Embryonic facial prominence (tissue), 1 donor: ENCODE measurements around the gene KPNA1.

ENCODE experiments used
- DNase-seq: peaks from one replicate; pipeline ENCODE4 v3.0.0-alpha.2; 2016; ENCODE audit errors: extremely low spot score

Gene KPNA1

DNA sequence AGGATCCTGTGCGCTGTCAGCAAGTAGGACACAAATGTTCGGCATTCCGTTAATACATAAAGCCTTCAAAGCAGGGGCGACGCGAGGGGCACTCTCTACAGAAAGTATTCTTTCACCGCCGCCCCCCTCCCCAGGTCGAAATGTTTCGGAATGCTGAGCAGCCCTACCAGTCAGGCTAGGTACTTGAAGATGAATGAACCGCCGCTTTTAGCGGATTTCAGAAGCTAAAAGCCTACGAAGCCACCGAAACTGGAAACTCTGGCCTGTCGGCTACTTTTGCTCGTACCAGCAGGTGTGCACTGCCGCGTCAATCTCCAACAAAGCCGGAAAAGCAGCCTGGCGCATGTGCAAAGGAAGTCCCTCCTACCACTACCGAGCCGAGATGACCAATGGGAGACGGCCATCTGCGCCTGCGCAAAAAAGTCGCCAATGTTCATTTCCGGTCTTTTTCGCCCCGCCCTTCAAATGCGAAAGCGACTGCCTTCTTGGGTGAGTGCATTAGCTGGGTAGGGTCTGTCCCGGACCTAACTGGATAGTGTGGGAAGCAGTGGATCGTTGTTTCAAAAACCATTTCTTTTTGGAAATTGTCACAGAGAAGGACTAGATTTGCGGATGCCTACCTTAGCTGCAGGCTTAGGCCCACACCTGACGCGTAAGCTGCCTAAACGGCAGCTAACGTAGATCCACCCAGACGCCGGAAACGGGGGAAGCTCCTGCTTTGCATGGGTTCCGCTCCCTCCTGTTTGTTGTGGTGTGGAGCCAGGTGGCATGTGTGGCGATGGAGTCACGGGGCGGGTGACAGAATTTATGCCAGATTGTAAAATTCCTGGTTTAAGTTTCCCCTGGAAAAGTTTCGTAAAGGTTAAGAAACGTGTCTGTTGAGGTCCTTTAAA, 98.7 kb downstream of the KPNA1 start, which contains the start of gene WDR5B:
TSS of gene WDR5B (minus strand) at position 301 of the 893 bp plus-strand sequence. CDS start 534 bp downstream, outside the sequence.
- DNase-seq, result peak; percentile 92

DNA sequence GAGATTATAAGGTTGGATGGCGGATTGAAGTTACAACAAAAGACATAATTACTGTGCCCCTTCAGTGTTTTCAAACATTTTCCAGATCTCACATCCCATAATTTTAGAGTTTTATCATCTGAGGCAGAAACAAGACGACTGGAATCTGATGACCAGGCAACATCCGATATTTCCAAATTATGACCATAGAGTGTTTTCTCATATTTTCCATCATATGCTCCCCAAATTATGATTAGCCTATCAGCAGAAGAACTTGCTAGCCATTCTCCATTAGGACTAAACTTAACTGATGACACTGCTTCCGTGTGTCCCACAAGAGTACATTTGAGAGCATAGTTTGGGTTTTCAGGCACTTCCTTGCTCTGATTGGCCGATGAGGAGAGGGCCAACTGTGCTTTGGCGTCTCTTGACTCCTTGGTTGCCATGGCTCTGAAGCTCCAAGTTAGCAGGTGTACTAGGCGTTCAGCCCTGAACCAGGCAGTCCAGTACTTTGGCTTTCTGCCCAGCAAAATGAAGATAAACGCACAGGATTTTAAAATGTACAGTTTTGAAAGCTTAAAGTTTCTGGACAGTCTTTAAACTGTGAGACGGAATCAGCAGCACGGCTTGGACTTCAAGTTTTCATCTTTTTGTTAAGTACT, 99.5 kb downstream of the KPNA1 start:
- DNase-seq, result no peak

DNA sequence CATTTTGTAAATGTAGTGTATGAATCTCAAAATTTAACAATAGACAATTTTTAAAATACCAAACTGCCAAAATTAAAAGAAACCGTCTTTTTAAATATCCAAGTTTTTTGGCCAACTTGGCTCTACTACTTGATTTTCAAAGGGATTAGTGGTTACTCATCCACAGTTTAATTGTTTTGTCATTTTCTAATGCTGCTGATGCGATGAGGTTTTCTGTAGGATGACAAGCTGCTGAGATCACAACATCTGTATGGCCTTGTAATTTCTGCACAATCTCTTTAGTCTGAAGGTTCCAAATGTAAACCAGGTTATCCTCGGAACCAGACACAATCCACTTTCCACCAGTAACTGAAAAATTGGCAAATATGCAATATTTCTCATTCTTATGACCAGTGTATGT, 100.3 kb downstream of the KPNA1 start:
- no peak for DNase-seq

DNA sequence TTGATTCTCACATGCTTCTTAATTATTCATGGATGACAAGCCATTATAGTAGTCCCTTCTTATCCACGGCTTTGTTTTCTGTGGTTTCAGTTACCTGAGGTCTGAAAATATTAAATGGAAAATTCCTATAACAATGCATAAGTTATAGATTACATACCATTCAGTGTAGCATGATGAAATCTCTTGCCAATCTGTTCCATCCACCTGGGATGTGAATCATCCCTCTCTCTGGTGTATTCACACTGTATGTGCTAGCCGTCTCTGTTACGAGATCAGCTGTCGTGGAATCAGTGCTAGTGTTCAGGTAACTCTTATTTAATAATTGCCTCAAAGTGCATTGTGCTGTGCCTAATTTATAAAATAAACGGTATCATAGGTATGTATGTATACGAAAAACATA, 104.1 kb downstream of the KPNA1 start:
- no peak for DNase-seq

DNA sequence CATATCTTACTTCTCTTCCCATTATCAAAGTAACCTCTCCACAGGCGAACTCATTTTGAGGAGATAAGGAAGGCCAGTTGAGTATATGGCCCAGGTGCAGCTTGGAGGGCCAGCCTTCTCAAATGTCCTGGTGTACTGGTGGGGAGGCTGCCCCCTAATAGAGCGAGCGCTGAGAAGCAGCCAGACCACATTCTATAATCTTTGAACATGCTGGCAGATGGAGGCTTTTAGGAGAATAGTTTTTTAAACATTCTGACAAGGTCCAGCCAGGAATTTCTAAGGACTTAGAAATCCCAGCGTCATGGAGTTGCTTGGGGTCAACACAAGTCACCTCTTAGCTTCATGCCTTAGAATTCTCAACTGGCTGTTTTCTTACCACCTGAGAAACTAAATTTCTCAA, 104.6 kb downstream of the KPNA1 start:
- no peak for DNase-seq

DNA sequence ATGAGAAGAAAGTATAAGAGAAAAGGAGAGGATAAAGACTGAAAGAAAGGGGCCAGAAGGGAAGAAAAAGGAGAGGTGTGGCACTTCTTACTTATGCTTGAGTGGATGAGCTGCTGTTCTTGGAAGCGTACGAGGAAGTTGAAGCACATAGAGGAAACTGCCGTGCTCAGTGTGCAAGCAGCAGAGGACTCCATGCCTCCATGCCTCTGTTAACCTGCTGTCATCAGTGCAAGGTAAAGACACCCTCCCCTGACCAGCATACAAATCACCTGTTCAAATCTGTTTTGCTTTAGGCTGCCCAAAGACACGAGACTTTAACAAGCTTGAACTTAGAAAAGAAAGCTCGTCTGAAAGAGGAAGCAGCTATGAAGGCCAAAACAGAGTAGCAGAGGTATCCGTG, 105.3 kb downstream of the KPNA1 start:
- DNase-seq, result no peak

DNA sequence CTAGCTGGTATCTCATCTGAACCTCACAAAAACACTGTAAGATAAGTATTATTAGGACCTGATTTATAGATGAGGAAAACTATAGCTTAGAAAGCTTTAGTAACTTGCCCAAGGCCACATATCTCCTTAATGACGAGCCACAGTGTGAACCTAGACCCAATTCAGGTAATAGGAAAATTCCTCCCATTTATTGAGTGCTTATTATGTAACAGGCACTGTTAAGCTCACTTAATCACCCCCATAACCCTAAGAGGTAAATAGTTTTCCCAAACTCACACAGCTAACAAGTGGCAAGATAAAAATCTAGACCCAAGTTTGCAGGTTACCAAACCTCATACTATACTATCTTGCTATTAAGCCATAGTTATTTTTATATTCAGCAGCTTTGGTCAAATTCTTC, 106.8 kb downstream of the KPNA1 start:
- no peak for DNase-seq

DNA sequence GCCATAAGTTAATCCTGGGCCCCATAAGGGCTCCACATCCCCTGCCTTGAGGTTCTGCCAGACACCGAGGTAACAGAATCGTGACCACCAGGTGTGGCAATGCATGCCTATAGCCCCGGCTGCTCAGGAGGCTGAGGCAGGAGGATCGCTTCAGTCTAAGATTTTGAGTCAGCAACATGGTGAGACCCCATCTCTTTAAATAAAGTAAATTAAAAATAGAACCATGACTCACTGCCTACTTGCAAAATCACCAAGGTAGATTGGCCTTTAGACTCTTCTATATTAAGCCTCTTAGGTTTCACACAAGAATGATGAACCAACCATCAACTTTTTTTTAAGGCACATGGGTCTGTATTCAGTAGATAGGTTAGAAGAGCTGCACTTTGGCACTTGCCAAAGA, 108.5 kb downstream of the KPNA1 start:
- DNase-seq, result no peak

DNA sequence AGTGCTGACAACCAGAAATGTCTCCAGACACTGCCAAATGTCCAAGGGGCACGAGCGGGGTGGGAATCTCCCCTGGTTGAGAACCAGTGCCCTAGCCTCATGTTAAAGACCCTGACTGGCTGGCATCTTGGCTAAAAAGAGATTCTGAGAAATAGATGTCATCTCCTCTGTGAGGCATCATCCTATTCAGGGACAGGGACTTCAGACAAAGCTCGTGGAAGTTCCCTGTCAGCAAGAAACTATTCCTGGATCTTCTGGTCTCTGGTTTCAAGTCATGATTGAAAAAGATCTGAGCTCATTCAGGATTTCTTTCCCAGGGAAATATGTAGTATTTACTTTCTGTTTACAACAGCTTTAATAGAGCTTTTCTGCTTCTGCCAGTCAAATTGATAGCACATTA, 109.7 kb downstream of the KPNA1 start:
- DNase-seq, result no peak

DNA sequence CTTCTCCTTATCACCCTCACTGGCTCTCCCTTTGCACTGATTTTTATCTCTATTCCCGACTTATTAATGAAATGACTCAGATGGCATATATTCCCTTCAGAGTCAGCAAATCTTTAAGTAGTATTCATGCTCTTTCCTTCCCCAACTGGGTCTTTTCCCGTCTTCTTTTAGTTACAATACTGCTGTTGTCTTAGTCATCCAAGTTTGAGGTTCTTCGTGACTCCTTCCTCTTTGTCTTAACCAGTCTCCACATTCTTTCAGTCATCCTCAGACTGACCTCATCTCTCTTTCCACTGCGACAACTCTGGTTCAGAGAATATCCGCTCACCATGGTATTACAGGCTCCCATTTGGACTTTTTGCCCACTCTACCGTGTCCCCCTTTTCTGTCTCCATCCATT, 111.2 kb downstream of the KPNA1 start:
- DNase-seq, result no peak

DNA sequence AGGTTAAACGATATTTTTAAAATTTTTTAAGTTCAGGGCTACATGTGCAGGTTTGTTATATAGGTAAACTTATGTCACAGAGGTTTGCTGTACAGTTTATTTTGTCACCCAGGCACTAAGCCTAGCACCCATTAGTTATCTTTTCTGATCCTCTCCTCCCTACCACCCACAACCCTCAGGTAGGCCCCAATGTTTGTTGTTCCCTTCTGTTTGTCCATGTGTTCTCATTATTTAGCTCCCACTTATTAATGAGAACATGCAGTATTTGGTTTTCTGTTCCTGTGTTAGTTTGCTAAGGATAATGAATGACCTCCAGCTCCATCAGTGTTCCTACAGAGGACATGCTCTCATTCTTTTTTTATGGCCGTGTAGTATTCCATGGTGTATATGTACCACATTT, 115.8 kb downstream of the KPNA1 start:
- DNase-seq, result no peak

DNA sequence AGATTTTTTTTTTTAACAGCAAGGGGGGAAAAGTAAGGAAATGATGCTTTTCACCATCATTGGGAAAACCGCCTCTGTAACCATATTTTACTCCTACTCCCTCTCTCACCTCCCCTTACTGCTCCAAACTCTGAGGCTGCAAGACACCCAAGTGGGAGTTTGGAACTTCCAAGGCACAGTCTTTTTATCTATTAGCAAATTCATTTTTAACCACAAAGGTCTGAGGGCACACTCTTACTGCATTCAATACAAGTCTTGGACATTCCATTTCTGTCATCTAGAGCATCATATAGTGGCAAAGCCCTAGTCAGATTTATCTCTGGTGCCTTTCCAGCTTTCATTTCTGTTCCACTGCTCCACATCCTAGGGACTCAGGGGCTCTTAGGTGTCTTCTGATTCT, 117.5 kb downstream of the KPNA1 start:
- DNase-seq, result no peak

DNA sequence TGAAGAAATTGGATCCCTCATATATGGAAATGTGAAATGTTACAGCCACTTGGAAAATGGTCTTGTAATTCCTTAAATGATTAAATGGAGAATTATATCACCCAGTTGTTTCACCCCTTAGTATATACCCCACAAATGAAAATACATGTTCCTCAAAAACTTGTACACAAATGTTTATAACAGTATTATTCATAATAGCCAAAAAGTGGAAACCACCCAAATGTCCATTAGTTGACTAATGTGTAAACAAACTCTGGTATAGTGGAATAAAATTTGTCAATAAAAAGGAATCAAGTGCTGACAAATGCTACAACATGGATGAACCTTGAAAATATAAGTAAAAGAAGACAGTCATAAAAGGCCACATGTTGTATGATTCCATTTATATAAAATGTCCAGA, 118.2 kb downstream of the KPNA1 start:
- no peak for DNase-seq

DNA sequence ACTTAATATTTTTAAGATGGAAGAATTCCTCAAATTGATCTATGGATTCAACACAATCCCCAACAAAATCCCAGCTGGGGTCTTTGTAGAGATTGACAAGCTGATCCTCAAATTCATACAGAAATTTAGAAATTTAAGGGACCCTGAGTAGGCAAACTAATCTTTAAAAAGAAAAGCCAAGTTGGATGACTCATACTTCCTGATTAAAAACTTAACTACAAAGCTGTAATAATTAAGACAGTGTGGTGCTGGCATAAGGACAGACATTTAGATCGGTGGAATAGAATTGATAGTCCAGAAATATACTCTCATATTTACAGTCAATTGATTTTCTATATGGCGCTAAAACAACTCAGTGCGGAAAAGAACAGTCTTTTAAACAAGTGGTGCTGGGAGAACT, 119.2 kb downstream of the KPNA1 start:
- DNase-seq, result no peak

DNA sequence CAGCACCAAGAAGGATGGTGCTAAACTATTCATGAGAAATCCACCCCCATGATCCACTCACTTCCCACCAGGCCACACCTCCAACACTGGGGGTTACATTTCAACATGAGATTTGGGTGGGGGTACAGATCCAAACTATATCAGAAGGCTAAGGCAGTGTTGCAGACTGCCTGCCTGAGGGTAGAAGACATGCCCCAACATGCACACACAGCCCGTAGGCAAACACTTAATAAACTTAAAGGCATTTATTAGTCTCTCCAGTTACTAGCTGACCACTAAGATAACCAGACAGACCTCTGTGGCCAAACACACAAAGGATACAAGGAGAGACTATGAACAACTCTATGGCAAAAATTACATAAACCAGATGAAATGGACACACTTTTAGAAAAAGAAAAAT, 120.6 kb downstream of the KPNA1 start:
- DNase-seq, result no peak

DNA sequence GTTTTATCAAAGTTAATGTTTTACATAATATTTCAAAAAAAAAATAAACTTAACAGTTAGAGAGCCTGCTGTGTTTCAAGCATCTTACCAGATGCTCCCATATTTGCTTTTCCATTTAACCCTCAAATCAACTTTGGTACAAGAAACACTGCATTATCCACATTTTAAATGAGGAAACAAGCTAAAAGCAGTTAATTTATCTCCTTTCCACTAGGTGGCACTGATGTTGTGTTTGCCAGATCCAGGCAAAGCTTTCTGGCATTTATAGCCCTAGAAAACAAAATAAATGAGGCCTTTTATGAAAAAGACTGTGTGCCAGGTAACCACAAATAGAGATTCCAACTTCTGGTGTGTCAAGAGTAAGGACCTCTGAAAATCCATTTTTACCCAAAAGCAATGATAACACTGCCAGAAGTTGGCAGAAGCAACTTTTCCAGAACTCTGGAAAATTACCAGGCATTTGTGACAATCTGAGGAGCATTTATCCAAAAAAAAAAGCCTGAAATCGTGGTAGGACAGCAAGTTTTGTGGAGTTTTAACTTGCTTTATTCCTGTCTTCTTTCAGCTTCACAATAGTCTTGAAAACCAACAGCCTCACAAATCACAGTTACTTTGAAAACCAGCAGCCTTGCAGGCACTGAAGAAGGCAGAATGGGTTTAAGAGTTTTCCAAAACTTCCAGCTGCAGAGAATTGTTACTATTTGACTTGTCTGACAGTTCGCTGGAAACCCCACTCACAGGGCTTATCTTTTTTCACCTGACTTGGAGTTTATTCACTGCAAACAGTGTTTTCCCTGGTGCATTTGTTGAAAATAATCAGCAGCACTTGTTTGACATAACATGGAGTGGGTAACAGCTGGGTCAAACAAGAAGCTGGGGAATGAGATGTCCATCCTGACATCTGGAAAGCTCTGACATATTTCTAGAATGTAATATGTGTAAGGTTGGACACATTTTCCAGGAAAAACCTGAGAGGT, 121.6 kb downstream of the KPNA1 start:
- no peak for DNase-seq

DNA sequence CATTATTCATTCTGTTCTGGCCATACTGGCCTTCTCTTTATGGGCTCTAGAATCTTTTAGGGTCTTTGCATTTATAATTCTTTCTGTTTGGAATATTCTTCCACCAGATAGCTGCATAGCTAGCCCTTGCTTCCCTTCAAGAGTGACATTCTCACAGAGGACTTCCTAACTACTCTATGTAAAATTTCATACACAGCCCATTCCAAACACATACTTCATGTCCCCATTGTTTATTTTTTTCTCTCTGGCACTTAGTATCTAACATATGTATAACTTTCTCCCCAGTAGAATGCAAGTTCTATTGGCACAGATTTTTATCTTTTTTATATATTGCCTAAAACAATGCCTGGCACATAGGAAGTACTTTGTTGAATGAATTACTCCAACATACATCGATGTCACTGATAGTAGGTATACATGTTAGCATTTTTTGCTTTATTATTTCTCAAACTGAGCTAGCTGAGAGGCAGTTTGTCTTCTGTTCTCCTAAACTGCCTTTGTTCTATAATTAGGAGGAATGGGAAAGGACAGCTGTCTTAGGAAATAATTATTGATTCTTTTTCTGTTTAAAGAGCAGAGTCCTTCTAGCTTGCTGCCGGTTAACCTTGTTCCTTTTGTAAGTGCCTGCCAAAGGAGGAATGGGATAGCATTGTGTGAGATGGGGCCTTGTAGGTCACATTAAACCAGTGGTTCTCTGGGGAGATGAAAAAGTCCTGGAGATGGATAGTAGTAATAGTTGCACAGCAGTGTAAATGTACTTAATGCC, 122.9 kb downstream of the KPNA1 start:
- DNase-seq, result no peak

DNA sequence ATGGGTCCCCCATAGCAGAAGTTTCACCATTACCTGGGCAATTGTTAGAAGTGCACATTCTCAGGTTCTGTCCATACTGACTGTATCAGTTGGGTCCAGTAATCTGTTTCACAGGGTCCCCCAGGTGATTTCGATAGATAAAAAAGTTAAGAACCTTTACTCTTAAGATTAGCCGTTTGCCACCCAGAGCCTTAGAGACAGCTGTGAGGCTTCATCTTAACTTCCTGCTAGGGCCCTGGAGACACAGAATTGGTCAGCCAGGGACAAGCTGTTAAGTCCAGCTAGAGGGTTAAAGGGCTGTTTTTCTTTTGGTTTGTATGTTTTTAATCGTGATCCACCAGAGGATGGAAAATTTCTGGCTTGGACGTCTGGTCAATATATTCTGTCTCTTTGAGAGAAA, 124.1 kb downstream of the KPNA1 start:
- DNase-seq, result no peak

DNA sequence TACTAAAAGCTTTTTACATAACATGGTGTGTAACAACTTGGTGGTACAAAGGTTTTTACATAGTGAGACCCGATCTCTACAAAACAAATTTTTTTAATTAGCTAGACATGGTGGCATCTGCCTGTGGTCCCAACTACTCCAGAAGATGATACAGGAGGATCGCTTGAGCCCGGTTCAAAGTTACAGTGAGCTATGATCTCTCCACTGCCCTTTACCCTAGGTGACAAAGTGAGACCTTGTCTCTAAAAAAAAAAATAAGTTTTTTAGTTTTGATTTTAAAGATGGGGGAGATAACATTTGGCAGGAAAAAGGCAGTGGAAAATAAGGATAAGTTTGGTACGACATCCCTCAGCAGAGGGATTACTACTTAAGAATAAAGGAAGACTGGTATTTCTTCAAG, 124.8 kb downstream of the KPNA1 start:
- DNase-seq, result no peak

DNA sequence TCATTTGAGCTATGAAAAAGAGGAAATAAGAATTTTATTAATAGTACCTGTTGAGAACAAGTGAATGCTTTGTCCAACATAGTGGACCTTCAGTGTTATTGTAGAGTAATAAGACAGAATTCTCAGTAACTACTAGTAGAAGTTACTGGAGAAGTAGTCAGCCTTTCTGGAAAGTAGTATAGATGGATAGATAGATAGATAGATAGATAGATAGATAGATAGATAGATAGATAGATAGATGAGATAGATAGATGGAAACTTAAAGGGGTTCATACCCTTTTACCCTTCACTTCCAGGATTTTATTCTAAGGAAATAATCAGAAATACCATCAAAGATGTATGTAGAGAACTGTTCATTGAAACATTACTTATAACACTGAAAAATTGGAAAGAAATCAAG, 125.5 kb downstream of the KPNA1 start:
- DNase-seq, result no peak

DNA sequence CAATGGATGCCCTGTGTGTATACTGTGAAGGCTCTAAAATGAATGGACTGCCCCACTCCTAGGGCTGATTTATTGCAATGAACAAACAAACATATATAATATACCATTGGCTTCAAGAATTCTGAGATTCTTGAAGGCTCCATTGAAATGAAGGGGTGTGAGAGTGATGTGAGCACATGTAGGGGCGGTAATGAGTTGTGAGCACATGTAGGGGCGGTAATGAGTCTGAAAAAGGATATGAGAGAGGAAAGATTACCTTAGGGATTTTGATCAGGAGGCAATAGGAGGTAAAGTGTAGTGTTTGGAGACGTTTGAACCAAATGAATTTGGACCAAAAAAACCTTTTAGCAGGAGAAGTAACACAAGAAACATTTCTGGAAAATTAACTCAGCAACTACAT, 127.0 kb downstream of the KPNA1 start:
- no peak for DNase-seq
